WTC11 (cell line): ENCODE data around the gene GADD45B. TPM values are rescaled to one million over a fixed set of nuclear protein-coding genes. Genes with fewer than 3 reads are reported as not detected.

Experiments
- ATAC-seq: fragments of 200-7000 bp; cut with Tn5 transposase; 2 replicates; pipeline ENCODE4 v1.10.0; 2021; ENCODE audit warnings: mild to moderate bottlenecking, moderate library complexity
- CTCF ChIA-PET: fragments of 300-600 bp; sonication (Branson Sonifier 250); formaldehyde crosslinking; loops from one replicate; lab custom pipeline; 2021; ENCODE audit warnings: antibody characterized with exemption; lab: Charles Lee
- POLR2A ChIA-PET: fragments of 350-600 bp; sonication (Branson Sonifier 250); formaldehyde crosslinking; loops from one replicate; lab custom pipeline; 2021; ENCODE audit warnings: antibody characterized with exemption; lab: Charles Lee
- DNase-seq: peaks from one replicate; pipeline ENCODE4 v3.0.0; 2021; ENCODE audit warnings: low spot score
- H3K27ac Mint-ChIP-seq: 2 replicates; pipeline ENCODE4 v1.8.0; 2021; ENCODE audit warnings: mixed read lengths
- H3K27me3 Mint-ChIP-seq: 2 replicates; pipeline ENCODE4 v1.8.0; 2021; ENCODE audit warnings: low read depth, mild to moderate bottlenecking, moderate library complexity, mixed read lengths
- H3K36me3 Mint-ChIP-seq: 2 replicates; pipeline ENCODE4 v1.8.0; 2021; ENCODE audit warnings: mixed read lengths
- H3K4me1 Mint-ChIP-seq: 2 replicates; pipeline ENCODE4 v1.8.0; 2022; ENCODE audit warnings: mixed read lengths
- H3K4me3 Mint-ChIP-seq: 2 replicates; pipeline ENCODE4 v1.8.0; 2021; ENCODE audit warnings: mild to moderate bottlenecking, moderate library complexity, mixed read lengths
- H3K9me3 Mint-ChIP-seq: 2 replicates; pipeline ENCODE4 v1.8.0; 2021; ENCODE audit warnings: mixed read lengths
- ATF1 ChIP-seq: sonication (generic); formaldehyde crosslinking; IDR thresholded peaks from 2 replicates; pipeline ENCODE4 v1.8.1; 2023; ENCODE audit warnings: mild to moderate bottlenecking, moderate library complexity, missing genetic modification reagents
- GRHL2 ChIP-seq: fragments of 250-450 bp; sonication (Bioruptor Pico); IDR thresholded peaks from 2 replicates; pipeline ENCODE4 v1.8.0; 2022; ENCODE audit warnings: mild to moderate bottlenecking, moderate library complexity; ENCODE audit not compliant: insufficient replicate concordance, severe bottlenecking
- HMGA2 ChIP-seq: fragments of 250-450 bp; sonication (Bioruptor Pico); IDR thresholded peaks from 2 replicates; pipeline ENCODE4 v1.4.0; 2021; ENCODE audit warnings: mild to moderate bottlenecking, moderate library complexity
- NFE2L1 ChIP-seq: sonication (generic); formaldehyde crosslinking; IDR thresholded peaks from 2 replicates; pipeline ENCODE4 v1.8.1; 2023; ENCODE audit warnings: missing genetic modification reagents
- NR3C1 ChIP-seq: sonication (generic); formaldehyde crosslinking; conservative IDR thresholded peaks from 2 replicates; pipeline ENCODE4 v1.8.1; 2023; ENCODE audit warnings: low read depth, mild to moderate bottlenecking, missing genetic modification reagents
- RORB ChIP-seq: fragments of 250-450 bp; sonication (Bioruptor Pico); IDR thresholded peaks from 2 replicates; pipeline ENCODE4 v1.9.0; 2021; ENCODE audit warnings: mild to moderate bottlenecking
- SP1 ChIP-seq: sonication (generic); formaldehyde crosslinking; conservative IDR thresholded peaks from 2 replicates; pipeline ENCODE4 v1.8.1; 2022; ENCODE audit warnings: missing genetic modification reagents
- TEAD1 ChIP-seq: sonication (generic); formaldehyde crosslinking; IDR thresholded peaks from 2 replicates; pipeline ENCODE4 v1.8.0; 2022; ENCODE audit warnings: mild to moderate bottlenecking, missing genetic modification reagents
- TEAD4 ChIP-seq: sonication (generic); formaldehyde crosslinking; IDR thresholded peaks from 2 replicates; pipeline ENCODE4 v1.8.0; 2022; ENCODE audit warnings: mild to moderate bottlenecking, missing genetic modification reagents
- ZNF121 ChIP-seq: sonication (generic); formaldehyde crosslinking; IDR thresholded peaks from 2 replicates; pipeline ENCODE4 v1.8.0; 2023; ENCODE audit warnings: missing genetic modification reagents
- ZNF138 ChIP-seq: sonication (generic); formaldehyde crosslinking; conservative IDR thresholded peaks from 2 replicates; pipeline ENCODE4 v1.8.1; 2022; ENCODE audit warnings: mild to moderate bottlenecking, moderate library complexity, missing genetic modification reagents
- ZNF671 ChIP-seq: fragments of 250-450 bp; sonication (Bioruptor Pico); IDR thresholded peaks from 2 replicates; pipeline ENCODE4 v1.8.0; 2021; ENCODE audit warnings: mild to moderate bottlenecking
- total RNA-seq: library from RNA; stranded (reverse); gene quantifications from 3 replicates; pipeline ENCODE4 v1.2.3, GENCODE V29; 2021
- TF ChIP-seq, protein P1 (sequence below): sonication (generic); formaldehyde crosslinking; IDR thresholded peaks from 2 replicates; pipeline ENCODE4 v1.8.1; 2023; ENCODE audit warnings: mild to moderate bottlenecking, missing genetic modification reagents
- TF ChIP-seq, protein P2 (sequence below): sonication (generic); formaldehyde crosslinking; IDR thresholded peaks from 2 replicates; pipeline ENCODE4 v1.8.1; 2022; ENCODE audit warnings: mild to moderate bottlenecking, moderate library complexity, missing genetic modification reagents
- TF ChIP-seq, protein P3 (sequence below): sonication (generic); formaldehyde crosslinking; IDR thresholded peaks from 2 replicates; pipeline ENCODE4 v1.8.1; 2023; ENCODE audit warnings: mild to moderate bottlenecking, missing genetic modification reagents, borderline replicate concordance
- TF ChIP-seq, protein P4 (sequence below): sonication (generic); formaldehyde crosslinking; IDR thresholded peaks from 2 replicates; pipeline ENCODE4 v1.8.0; 2022; ENCODE audit warnings: mild to moderate bottlenecking, missing genetic modification reagents
- TF ChIP-seq, protein P5 (sequence below): fragments of 250-450 bp; sonication (Bioruptor Pico); IDR thresholded peaks from 2 replicates; pipeline ENCODE4 v2.1.2; 2022; ENCODE audit warnings: mild to moderate bottlenecking, moderate library complexity
- TF ChIP-seq, protein P6 (sequence below): sonication (generic); formaldehyde crosslinking; IDR thresholded peaks from 2 replicates; pipeline ENCODE4 v1.8.1; 2022; ENCODE audit warnings: missing genetic modification reagents, borderline replicate concordance
- TF ChIP-seq, protein P7 (sequence below): sonication (generic); formaldehyde crosslinking; IDR thresholded peaks from 2 replicates; pipeline ENCODE4 v1.8.1; 2023; ENCODE audit warnings: mild to moderate bottlenecking, moderate library complexity, missing genetic modification reagents

The GADD45B gene
- total RNA-seq, 1 experiment from 2014 or later = 17.9 TPM

DNA sequence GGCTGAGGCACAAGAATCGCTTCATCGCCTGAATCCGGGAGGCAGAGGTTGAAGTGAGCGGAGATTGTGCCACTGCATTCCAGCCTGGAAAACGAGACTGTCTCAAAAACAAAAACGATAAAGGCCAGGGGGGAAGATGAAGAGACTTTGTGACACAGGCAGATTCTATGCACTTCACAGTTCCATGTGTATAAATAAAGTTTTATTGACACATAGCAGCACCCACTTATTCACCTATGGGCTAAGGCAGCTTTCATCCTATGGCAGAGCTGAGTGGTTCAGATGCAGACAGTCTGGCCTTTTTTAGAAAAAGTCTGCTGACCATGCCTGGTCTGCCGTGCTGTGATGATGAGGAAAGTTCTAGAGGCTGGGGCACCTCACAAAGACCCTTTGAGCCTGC is 24.8 kb upstream of the GADD45B start:
- DNase-seq (no peak), ATAC-seq (no peak)
- H3K36me3 Mint-ChIP-seq = no peaks in the 10 kb centered on the region
- H3K27me3 Mint-ChIP-seq = no peaks in the 10 kb centered on the region
- POLR2A ChIA-PET = no interaction called here
- no peak overlapping the region for H3K27ac Mint-ChIP-seq
- no peak overlapping the region for H3K4me3 Mint-ChIP-seq
- TF ChIP-seq, protein P1, sequence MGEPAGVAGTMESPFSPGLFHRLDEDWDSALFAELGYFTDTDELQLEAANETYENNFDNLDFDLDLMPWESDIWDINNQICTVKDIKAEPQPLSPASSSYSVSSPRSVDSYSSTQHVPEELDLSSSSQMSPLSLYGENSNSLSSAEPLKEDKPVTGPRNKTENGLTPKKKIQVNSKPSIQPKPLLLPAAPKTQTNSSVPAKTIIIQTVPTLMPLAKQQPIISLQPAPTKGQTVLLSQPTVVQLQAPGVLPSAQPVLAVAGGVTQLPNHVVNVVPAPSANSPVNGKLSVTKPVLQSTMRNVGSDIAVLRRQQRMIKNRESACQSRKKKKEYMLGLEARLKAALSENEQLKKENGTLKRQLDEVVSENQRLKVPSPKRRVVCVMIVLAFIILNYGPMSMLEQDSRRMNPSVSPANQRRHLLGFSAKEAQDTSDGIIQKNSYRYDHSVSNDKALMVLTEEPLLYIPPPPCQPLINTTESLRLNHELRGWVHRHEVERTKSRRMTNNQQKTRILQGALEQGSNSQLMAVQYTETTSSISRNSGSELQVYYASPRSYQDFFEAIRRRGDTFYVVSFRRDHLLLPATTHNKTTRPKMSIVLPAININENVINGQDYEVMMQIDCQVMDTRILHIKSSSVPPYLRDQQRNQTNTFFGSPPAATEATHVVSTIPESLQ = no peak
- no peak for TF ChIP-seq ZNF671
- no peak for TF ChIP-seq GRHL2 (CRISPR knock-in tag)
- TF ChIP-seq NR3C1 (CRISPR knock-in tag) = no peak
- TF ChIP-seq ZNF138 = no peak
- no peak for TF ChIP-seq TEAD4 (CRISPR knock-in tag)
- no peaks in the 10 kb centered on the region for H3K9me3 Mint-ChIP-seq
- H3K4me1 Mint-ChIP-seq = peaks cover 22% of the 10 kb centered on the region
- CTCF ChIA-PET = no interaction called here

DNA sequence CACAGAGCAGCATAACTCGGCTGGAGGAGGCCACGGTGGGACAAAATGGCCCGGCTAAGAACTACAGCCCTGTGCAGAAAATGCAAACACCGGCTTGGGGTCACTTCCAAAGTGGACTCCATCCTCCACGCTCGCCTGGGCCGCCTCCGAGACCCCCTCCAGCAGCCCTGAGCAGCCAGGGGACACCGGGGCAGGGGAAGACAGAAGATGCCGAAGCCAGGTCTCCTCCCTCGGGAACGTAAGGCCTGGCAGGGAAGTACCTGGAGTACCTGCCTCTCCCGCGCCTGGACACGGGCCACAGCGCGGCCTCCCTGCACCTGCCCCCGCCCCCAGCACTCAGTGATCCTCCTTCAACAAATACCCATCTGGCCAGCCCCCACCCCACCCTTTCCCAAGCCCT is 24.2 kb upstream of the GADD45B start:
- Mint-ChIP-seq H3K27me3 (no peaks in the 10 kb centered on the region), H3K9me3 (no peaks in the 10 kb centered on the region), H3K27ac (no peak overlapping the region), H3K4me1 (peaks cover 17% of the 10 kb centered on the region)
- DNase-seq = no peak
- ATAC-seq = no peak
- CTCF ChIA-PET = no interaction called here
- TF ChIP-seq HMGA2 = no peak
- no peak for TF ChIP-seq SP1
- TF ChIP-seq, protein P1 = no peak
- TF ChIP-seq, protein P2, sequence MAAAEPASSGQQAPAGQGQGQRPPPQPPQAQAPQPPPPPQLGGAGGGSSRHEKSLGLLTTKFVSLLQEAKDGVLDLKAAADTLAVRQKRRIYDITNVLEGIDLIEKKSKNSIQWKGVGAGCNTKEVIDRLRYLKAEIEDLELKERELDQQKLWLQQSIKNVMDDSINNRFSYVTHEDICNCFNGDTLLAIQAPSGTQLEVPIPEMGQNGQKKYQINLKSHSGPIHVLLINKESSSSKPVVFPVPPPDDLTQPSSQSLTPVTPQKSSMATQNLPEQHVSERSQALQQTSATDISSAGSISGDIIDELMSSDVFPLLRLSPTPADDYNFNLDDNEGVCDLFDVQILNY = no peak
- TF ChIP-seq RORB (CRISPR knock-in tag) = no peak
- TF ChIP-seq, protein P3, sequence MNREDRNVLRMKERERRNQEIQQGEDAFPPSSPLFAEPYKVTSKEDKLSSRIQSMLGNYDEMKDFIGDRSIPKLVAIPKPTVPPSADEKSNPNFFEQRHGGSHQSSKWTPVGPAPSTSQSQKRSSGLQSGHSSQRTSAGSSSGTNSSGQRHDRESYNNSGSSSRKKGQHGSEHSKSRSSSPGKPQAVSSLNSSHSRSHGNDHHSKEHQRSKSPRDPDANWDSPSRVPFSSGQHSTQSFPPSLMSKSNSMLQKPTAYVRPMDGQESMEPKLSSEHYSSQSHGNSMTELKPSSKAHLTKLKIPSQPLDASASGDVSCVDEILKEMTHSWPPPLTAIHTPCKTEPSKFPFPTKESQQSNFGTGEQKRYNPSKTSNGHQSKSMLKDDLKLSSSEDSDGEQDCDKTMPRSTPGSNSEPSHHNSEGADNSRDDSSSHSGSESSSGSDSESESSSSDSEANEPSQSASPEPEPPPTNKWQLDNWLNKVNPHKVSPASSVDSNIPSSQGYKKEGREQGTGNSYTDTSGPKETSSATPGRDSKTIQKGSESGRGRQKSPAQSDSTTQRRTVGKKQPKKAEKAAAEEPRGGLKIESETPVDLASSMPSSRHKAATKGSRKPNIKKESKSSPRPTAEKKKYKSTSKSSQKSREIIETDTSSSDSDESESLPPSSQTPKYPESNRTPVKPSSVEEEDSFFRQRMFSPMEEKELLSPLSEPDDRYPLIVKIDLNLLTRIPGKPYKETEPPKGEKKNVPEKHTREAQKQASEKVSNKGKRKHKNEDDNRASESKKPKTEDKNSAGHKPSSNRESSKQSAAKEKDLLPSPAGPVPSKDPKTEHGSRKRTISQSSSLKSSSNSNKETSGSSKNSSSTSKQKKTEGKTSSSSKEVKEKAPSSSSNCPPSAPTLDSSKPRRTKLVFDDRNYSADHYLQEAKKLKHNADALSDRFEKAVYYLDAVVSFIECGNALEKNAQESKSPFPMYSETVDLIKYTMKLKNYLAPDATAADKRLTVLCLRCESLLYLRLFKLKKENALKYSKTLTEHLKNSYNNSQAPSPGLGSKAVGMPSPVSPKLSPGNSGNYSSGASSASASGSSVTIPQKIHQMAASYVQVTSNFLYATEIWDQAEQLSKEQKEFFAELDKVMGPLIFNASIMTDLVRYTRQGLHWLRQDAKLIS (CRISPR knock-in tag) = no peak
- TF ChIP-seq ZNF138 = no peak
- TF ChIP-seq ATF1 (CRISPR knock-in tag) = no peak
- TF ChIP-seq, protein P4, sequence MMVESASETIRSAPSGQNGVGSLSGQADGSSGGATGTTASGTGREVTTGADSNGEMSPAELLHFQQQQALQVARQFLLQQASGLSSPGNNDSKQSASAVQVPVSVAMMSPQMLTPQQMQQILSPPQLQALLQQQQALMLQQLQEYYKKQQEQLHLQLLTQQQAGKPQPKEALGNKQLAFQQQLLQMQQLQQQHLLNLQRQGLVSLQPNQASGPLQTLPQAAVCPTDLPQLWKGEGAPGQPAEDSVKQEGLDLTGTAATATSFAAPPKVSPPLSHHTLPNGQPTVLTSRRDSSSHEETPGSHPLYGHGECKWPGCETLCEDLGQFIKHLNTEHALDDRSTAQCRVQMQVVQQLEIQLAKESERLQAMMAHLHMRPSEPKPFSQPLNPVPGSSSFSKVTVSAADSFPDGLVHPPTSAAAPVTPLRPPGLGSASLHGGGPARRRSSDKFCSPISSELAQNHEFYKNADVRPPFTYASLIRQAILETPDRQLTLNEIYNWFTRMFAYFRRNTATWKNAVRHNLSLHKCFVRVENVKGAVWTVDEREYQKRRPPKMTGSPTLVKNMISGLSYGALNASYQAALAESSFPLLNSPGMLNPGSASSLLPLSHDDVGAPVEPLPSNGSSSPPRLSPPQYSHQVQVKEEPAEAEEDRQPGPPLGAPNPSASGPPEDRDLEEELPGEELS = no peak
- TF ChIP-seq GRHL2 (CRISPR knock-in tag) = no peak
- TF ChIP-seq, protein P5, sequence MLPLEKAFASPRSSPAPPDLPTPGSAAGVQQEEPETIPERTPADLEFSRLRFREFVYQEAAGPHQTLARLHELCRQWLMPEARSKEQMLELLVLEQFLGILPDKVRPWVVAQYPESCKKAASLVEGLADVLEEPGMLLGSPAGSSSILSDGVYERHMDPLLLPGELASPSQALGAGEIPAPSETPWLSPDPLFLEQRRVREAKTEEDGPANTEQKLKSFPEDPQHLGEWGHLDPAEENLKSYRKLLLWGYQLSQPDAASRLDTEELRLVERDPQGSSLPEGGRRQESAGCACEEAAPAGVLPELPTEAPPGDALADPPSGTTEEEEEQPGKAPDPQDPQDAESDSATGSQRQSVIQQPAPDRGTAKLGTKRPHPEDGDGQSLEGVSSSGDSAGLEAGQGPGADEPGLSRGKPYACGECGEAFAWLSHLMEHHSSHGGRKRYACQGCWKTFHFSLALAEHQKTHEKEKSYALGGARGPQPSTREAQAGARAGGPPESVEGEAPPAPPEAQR = no peak
- TF ChIP-seq TEAD1 (CRISPR knock-in tag) = no peak
- no peak for TF ChIP-seq NFE2L1 (CRISPR knock-in tag)
- TF ChIP-seq ZNF121 (CRISPR knock-in tag) = no peak
- TF ChIP-seq, protein P6, sequence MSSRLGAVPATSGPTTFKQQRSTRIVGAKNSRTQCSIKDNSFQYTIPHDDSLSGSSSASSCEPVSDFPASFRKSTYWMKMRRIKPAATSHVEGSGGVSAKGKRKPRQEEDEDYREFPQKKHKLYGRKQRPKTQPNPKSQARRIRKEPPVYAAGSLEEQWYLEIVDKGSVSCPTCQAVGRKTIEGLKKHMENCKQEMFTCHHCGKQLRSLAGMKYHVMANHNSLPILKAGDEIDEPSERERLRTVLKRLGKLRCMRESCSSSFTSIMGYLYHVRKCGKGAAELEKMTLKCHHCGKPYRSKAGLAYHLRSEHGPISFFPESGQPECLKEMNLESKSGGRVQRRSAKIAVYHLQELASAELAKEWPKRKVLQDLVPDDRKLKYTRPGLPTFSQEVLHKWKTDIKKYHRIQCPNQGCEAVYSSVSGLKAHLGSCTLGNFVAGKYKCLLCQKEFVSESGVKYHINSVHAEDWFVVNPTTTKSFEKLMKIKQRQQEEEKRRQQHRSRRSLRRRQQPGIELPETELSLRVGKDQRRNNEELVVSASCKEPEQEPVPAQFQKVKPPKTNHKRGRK = no peak
- TF ChIP-seq, protein P7, sequence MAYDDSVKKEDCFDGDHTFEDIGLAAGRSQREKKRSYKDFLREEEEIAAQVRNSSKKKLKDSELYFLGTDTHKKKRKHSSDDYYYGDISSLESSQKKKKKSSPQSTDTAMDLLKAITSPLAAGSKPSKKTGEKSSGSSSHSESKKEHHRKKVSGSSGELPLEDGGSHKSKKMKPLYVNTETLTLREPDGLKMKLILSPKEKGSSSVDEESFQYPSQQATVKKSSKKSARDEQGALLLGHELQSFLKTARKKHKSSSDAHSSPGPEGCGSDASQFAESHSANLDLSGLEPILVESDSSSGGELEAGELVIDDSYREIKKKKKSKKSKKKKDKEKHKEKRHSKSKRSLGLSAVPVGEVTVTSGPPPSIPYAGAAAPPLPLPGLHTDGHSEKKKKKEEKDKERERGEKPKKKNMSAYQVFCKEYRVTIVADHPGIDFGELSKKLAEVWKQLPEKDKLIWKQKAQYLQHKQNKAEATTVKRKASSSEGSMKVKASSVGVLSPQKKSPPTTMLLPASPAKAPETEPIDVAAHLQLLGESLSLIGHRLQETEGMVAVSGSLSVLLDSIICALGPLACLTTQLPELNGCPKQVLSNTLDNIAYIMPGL = no peak
- TF ChIP-seq, all 79 proteins: peak for 0
- POLR2A ChIA-PET = no interaction called here
- H3K36me3 Mint-ChIP-seq = no peaks in the 10 kb centered on the region
- no peak overlapping the region for H3K4me3 Mint-ChIP-seq
